Lower lobe of right lung (tissue), 2 donors: ENCODE results near the gene PTPRM. TPM values are rescaled to one million over a fixed set of nuclear protein-coding genes. Genes with fewer than 3 reads are reported as not detected.

Experiments
- ATAC-seq, 2 donors: fragments of 200-7000 bp; cut with Tn5 transposase; one replicate each; pipeline ENCODE4 v1.9.1; 2020 to 2022; ENCODE audit warnings: mild to moderate bottlenecking in 2 of 2, moderate library complexity in 2 of 2
- DNase-seq: peaks from one replicate; pipeline ENCODE4 v3.0.0-alpha.2; 2020
- H3K27ac ChIP-seq: fragments of 200-600 bp; one replicate; pipeline ENCODE4 v1.8.0; 2022
- H3K27me3 ChIP-seq: fragments of 200-600 bp; one replicate; pipeline ENCODE4 v1.8.0; 2022; ENCODE audit warnings: low read depth
- H3K36me3 ChIP-seq: fragments of 200-600 bp; one replicate; pipeline ENCODE4 v1.8.0; 2022; ENCODE audit warnings: mild to moderate bottlenecking
- H3K4me1 ChIP-seq: fragments of 200-600 bp; one replicate; pipeline ENCODE4 v1.8.0; 2022
- H3K4me3 ChIP-seq: fragments of 200-600 bp; one replicate; pipeline ENCODE4 v1.8.0; 2022; ENCODE audit warnings: mild to moderate bottlenecking
- H3K9me3 ChIP-seq: fragments of 200-600 bp; one replicate; pipeline ENCODE4 v1.8.0; 2022
- CTCF ChIP-seq: fragments of 200-600 bp; IDR thresholded peaks from one replicate; pipeline ENCODE4 v1.8.0; 2022; ENCODE audit warnings: antibody characterized with exemption, mild to moderate bottlenecking
- intact Hi-C: fragments of 100-400 bp; cut with DNase I; formaldehyde crosslinking; loops from one replicate; pipeline ENCODE4 v1.11.0; 2022
- total RNA-seq: library from RNA; stranded (reverse); fragmentation: NEBNext Ultra II Directional; extraction: Animal tissue kit (Norgen Biotek cat#: 25700); gene quantifications from one replicate; pipeline ENCODE4 v1.2.1, GENCODE V29; 2021
- donor health status: DM: no; HTN: yes; CAD: no; lungs with severe emphysema.

PTPRM gene
- total RNA-seq, 1 donor from 2014 or later: 85.2 TPM

DNA sequence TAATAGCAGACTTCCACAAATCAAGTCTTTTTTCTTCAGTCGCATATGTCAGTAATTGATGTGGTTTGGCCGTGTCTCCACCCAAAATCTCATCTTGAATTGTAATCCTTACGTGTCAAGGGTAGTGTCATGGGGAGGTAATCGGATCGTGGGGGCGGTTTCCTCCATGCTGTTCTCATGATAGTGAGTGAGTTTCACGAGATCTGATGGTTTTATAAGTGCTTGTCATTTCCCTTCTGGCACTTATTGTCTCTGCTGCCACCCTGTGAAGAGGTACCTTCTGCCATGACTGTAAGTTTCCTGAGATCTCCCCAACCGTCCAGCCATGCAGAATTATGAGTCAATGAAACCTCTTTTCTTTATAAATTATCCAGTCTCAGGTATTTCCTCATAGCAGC, 478.8 kb downstream of the PTPRM start:
- ATAC-seq: no peak
- H3K4me1 ChIP-seq: peaks cover 4% of the 10 kb centered on the region
- TF ChIP-seq CTCF: no peak
- no peaks in the 10 kb centered on the region for H3K27me3 ChIP-seq
- intact Hi-C loops: no loop called here
- no peaks in the 10 kb centered on the region for H3K9me3 ChIP-seq
- no peak overlapping the region for H3K27ac ChIP-seq
- no peak for DNase-seq
- H3K36me3 ChIP-seq: no peaks in the 10 kb centered on the region
- no peak overlapping the region for H3K4me3 ChIP-seq

DNA sequence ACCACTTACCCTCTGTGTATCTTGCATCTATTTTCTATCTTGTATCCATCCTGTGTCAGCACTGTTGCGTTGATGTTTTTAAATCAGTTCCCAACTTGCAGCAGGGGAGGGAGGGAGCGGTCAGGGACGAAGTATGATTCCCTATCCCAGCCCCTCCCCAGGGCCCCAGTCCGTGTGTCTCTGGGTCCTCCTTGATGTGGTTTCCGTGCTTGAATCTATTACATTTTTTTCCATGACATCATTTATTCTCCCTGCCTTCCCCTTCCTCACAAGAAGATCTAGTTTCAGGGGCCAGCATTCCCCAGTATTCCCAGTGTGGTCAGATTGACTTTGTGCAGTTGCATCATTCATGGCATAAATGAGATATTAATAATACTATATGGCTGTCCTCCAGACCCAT, 479.3 kb downstream of the PTPRM start:
- ATAC-seq (no peak), DNase-seq (no peak)
- Histone ChIP-seq H3K9me3 (no peaks in the 10 kb centered on the region), H3K36me3 (no peaks in the 10 kb centered on the region), H3K4me1 (peaks cover 8% of the 10 kb centered on the region), H3K27me3 (no peaks in the 10 kb centered on the region), H3K27ac (no peak overlapping the region), H3K4me3 (no peak overlapping the region)
- no peak for TF ChIP-seq CTCF
- intact Hi-C loops: no loop called here

- no peak overlapping the region for H3K27ac ChIP-seq
- peaks cover 8% of the 10 kb centered on the region for H3K4me1 ChIP-seq
- no peaks in the 10 kb centered on the region for H3K36me3 ChIP-seq
- ATAC-seq: no peak
- H3K9me3 ChIP-seq: no peaks in the 10 kb centered on the region
- intact Hi-C loops: no loop called here
- H3K4me3 ChIP-seq: no peak overlapping the region
- TF ChIP-seq CTCF: no peak
- no peak for DNase-seq
- no peaks in the 10 kb centered on the region for H3K27me3 ChIP-seq
These were observed 482.0 kb downstream of the PTPRM start for GRCh38 chr18:8049147-8049546.

DNA sequence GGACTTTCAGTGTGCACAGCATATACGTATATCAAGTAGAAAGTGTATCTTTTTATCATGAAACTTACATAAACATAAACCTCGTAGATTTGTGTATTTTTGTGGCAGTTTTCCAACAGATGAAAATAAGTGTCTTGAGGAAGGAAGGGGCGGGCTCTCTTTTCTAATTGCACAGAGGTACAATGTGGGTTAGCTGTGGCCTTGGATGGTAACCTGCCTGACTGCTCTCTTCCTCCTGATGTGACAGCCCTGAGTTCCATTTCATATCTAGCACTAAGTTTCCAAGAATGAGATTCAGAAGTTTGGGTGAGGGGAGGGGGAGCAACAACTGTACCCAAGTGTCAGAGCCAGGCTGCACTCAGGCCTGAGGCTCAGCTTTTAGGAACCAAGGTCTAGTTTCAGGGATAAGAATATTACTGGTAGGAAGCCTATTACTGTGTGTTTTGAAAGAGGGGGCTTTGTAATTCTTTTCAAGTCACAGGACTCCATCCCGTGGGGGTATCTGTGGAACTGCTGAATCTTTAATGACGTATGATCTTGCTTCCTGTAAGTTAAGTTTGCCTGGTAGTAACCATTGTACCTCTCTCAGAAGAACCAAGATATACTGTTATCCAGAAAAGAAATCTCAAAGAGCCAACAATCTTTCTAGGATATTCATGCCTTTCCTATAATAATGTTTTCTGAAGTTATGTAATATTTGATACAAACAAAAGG, 483.7 kb downstream of the PTPRM start:
- H3K36me3 ChIP-seq: no peaks in the 10 kb centered on the region
- H3K27me3 ChIP-seq: no peaks in the 10 kb centered on the region
- no peaks in the 10 kb centered on the region for H3K9me3 ChIP-seq
- intact Hi-C loops: no loop called here
- ATAC-seq (no peak), DNase-seq (no peak)
- H3K4me3 ChIP-seq: no peak overlapping the region
- no peak overlapping the region for H3K27ac ChIP-seq
- peaks cover 8% of the 10 kb centered on the region for H3K4me1 ChIP-seq
- TF ChIP-seq CTCF: no peak

DNA sequence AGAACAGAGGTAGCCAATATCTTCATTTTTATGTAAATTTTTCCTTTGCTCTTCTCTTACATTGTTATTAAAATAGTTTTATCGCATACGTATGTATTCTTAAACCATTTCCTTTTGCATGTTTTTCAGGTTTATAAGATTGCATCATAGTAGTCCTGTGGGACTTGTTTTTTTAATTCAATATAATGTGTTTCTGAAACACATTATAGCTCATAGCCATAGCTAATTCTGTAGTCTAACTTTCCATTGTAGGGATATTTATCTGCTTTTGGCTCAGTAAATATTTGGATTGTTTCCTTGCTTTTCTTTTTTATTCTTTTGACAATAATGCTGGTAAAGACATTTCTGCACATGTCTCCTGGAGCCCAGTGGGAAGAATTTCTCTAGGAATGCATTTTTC, 484.3 kb downstream of the PTPRM start:
- no peak for TF ChIP-seq CTCF

More for the DNA sequence above, 484.3 kb downstream of the PTPRM start:
- Histone ChIP-seq H3K4me1 (peaks cover 8% of the 10 kb centered on the region), H3K9me3 (no peaks in the 10 kb centered on the region), H3K4me3 (no peak overlapping the region), H3K36me3 (no peaks in the 10 kb centered on the region), H3K27me3 (no peaks in the 10 kb centered on the region), H3K27ac (no peak overlapping the region)
- ATAC-seq (no peak), DNase-seq (no peak)
- intact Hi-C loops: no loop called here
